Lower lobe of right lung (tissue), 2 donors: ENCODE results near the gene UPF2. TPM values are rescaled to one million over a fixed set of nuclear protein-coding genes. Genes with fewer than 3 reads are reported as not detected.

Experiments used
- ATAC-seq, 2 donors: fragments of 200-7000 bp; cut with Tn5 transposase; one replicate each; pipeline ENCODE4 v1.9.1; 2020 to 2022; ENCODE audit warnings: mild to moderate bottlenecking in 2 of 2, moderate library complexity in 2 of 2
- DNase-seq: peaks from one replicate; pipeline ENCODE4 v3.0.0-alpha.2; 2020
- H3K27ac ChIP-seq: fragments of 200-600 bp; one replicate; pipeline ENCODE4 v1.8.0; 2022
- H3K27me3 ChIP-seq: fragments of 200-600 bp; one replicate; pipeline ENCODE4 v1.8.0; 2022; ENCODE audit warnings: low read depth
- H3K36me3 ChIP-seq: fragments of 200-600 bp; one replicate; pipeline ENCODE4 v1.8.0; 2022; ENCODE audit warnings: mild to moderate bottlenecking
- H3K4me1 ChIP-seq: fragments of 200-600 bp; one replicate; pipeline ENCODE4 v1.8.0; 2022
- H3K4me3 ChIP-seq: fragments of 200-600 bp; one replicate; pipeline ENCODE4 v1.8.0; 2022; ENCODE audit warnings: mild to moderate bottlenecking
- H3K9me3 ChIP-seq: fragments of 200-600 bp; one replicate; pipeline ENCODE4 v1.8.0; 2022
- intact Hi-C: fragments of 100-400 bp; cut with DNase I; formaldehyde crosslinking; loops from one replicate; pipeline ENCODE4 v1.11.0; 2022
- total RNA-seq: library from RNA; stranded (reverse); fragmentation: NEBNext Ultra II Directional; extraction: Animal tissue kit (Norgen Biotek cat#: 25700); gene quantifications from one replicate; pipeline ENCODE4 v1.2.1, GENCODE V29; 2021
- TF ChIP-seq, protein P1 (sequence below): fragments of 200-600 bp; IDR thresholded peaks from one replicate; pipeline ENCODE4 v1.8.0; 2022; ENCODE audit warnings: antibody characterized with exemption, mild to moderate bottlenecking
- donor health status: DM: no; HTN: yes; CAD: no; lungs with severe emphysema.

UPF2 gene
- total RNA-seq, 1 donor from 2014 or later = 21.0 TPM

DNA sequence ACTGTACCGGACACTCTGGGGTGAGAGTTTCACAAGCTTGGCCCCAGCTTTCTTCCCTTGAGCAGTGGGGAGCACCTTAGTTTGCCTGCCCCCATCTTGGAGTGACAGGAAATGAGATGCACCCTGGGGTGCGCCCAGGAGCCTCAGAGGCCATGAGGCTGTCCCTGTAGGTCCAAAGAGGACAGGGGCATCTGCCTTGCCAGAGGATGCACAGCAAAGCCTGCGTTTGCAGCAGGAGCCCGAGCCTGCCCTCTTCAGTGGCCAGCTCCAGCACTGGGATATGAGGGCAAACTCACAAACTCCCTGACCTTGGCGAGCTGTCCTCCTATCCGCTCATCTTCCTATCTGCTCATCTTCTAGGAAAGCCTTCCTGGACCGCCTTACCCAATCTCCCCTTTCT lies 140.0 kb downstream of the UPF2 start:
- intact Hi-C loops = no loop called here
- H3K27ac ChIP-seq = no peak overlapping the region
- no peak for ATAC-seq
- no peaks in the 10 kb centered on the region for H3K36me3 ChIP-seq
- no peak overlapping the region for H3K4me3 ChIP-seq
- H3K9me3 ChIP-seq = no peaks in the 10 kb centered on the region
- no peaks in the 10 kb centered on the region for H3K4me1 ChIP-seq
- H3K27me3 ChIP-seq = no peaks in the 10 kb centered on the region
- no peak for DNase-seq
- TF ChIP-seq, protein P1, sequence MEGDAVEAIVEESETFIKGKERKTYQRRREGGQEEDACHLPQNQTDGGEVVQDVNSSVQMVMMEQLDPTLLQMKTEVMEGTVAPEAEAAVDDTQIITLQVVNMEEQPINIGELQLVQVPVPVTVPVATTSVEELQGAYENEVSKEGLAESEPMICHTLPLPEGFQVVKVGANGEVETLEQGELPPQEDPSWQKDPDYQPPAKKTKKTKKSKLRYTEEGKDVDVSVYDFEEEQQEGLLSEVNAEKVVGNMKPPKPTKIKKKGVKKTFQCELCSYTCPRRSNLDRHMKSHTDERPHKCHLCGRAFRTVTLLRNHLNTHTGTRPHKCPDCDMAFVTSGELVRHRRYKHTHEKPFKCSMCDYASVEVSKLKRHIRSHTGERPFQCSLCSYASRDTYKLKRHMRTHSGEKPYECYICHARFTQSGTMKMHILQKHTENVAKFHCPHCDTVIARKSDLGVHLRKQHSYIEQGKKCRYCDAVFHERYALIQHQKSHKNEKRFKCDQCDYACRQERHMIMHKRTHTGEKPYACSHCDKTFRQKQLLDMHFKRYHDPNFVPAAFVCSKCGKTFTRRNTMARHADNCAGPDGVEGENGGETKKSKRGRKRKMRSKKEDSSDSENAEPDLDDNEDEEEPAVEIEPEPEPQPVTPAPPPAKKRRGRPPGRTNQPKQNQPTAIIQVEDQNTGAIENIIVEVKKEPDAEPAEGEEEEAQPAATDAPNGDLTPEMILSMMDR = no peak

DNA sequence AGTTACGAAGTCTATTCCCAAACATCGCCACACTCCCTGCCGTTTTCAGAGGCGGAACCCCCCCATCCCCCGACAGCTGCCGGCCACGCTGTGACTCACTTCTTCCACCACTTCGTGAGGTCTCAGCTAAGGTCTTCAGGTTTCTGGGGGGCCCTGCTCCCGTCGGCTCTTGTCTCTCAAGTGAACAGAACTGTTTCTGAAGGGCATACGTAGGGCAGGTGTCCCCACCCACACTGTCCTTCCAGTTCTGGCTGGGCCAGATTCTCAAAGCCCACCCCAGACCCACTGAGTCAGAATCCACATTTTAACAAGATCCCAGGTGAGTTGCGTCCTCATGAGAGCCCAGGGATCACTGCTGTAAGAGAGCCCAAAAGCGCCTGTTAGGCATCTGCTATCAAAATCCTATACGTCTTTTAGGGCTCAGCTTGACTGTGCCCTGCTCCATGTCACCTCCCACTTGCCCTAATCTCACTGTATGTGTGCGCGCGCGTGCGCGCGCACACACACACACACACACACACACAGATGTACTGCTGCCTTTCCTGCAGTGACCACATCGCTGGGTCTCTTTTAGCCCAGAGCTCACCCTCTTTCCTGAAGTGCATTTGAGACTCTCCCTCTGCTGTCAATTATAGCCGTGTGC lies 140.7 kb downstream of the UPF2 start:
- Histone ChIP-seq H3K27me3 (no peaks in the 10 kb centered on the region), H3K4me1 (no peaks in the 10 kb centered on the region), H3K9me3 (no peaks in the 10 kb centered on the region), H3K4me3 (no peak overlapping the region), H3K27ac (no peak overlapping the region), H3K36me3 (no peaks in the 10 kb centered on the region)
- TF ChIP-seq, protein P1 = no peak
- DNase-seq = peak; percentile 21
- intact Hi-C loops = no loop called here
- ATAC-seq = no peak

DNA sequence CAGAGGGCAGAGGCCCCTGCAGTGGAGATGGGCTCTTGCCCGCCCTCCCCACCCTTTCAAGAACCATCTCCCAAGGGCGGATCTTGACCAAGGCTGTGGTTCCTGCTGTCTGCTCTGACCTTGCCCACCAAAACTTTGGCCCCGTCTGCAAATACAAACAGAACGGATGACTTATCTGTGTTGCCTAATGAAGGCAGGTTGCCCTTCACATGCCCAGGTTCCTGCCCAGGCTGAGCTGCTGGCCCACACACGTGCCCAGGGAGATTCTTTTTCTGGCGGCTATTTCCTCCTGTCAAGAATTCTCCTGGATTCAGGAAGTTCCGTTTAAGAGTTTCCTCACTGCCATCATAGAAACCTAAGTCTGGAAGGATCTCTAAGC lies 141.2 kb downstream of the UPF2 start:
- Histone ChIP-seq H3K36me3 (no peaks in the 10 kb centered on the region), H3K27me3 (no peaks in the 10 kb centered on the region), H3K4me1 (no peaks in the 10 kb centered on the region), H3K4me3 (no peak overlapping the region), H3K27ac (no peak overlapping the region), H3K9me3 (no peaks in the 10 kb centered on the region)
- DNase-seq = peak; percentile 6
- ATAC-seq = no peak
- TF ChIP-seq, protein P1 = no peak
- intact Hi-C loops = no loop called here

DNA sequence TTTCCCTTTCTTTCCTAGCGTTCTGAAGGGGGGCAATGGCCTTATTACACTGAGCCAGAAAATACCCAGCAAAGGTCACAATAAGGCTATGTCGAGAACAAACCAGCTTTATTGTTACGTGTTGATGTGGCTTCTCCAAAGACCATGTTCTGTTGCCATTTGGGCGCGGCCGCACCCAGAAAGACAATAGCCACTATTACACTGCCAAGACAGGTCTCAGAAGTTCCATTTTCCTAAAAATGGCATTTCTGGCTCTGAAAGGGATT lies 141.6 kb downstream of the UPF2 start:
- Histone ChIP-seq H3K9me3 (no peaks in the 10 kb centered on the region), H3K4me1 (no peaks in the 10 kb centered on the region), H3K4me3 (no peak overlapping the region), H3K27me3 (no peaks in the 10 kb centered on the region), H3K36me3 (no peaks in the 10 kb centered on the region), H3K27ac (no peak overlapping the region)
- ATAC-seq (no peak), DNase-seq (peak; percentile 38)
- intact Hi-C loops = no loop called here
- TF ChIP-seq, protein P1 = no peak

DNA sequence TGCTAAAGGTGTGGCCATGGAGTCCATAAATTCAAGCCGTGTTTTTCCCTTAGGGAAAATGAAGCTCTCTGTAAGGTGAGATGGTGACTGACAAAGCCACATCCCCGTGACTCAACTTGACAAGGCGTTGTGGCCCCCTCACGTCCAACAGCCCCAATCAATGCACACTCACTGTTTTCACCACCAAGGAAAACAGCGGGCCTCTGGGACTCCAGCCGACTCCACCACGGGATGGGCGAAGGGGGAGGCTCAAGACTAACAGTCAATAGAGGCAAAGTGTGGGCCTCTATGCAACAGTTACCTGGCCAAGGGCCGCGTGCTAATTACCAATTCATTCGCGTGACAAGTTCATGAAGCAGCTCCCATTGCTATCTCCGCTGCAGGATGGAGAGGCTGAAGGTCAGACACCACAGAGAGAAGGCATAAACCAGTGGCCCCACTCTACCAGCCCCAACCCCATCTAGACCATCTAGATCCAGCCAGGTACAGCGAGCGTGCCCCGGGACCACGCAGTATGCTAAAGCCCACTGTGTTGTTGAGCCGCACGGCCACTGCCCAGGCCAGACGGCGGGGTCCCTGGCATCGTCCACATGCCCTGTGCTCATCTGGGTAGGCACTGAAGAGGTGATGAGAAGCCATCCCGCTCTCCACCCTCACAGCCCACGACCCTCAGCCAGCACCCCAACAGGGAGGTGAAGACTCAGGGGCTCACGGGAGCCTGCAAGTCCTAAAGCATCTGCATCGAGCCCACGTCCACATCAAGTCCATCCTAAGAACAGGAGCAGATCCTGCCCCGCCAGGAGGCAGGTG lies 143.3 kb downstream of the UPF2 start:
- Histone ChIP-seq H3K4me1 (no peaks in the 10 kb centered on the region), H3K36me3 (no peaks in the 10 kb centered on the region), H3K27ac (peak overlapping the region; percentile 62), H3K4me3 (no peak overlapping the region), H3K9me3 (no peaks in the 10 kb centered on the region), H3K27me3 (no peaks in the 10 kb centered on the region)
- ATAC-seq = no peak
- intact Hi-C loops = no loop called here
- TF ChIP-seq, protein P1 = no peak
- DNase-seq = no peak
